NCI-H345 (cell line): ENCODE results near the gene PSMB7.

Experiments used
- DNase-seq: peaks from one replicate; lab custom pipeline; 2025; lab: John Stamatoyannopoulos, UW

The PSMB7 gene

DNA sequence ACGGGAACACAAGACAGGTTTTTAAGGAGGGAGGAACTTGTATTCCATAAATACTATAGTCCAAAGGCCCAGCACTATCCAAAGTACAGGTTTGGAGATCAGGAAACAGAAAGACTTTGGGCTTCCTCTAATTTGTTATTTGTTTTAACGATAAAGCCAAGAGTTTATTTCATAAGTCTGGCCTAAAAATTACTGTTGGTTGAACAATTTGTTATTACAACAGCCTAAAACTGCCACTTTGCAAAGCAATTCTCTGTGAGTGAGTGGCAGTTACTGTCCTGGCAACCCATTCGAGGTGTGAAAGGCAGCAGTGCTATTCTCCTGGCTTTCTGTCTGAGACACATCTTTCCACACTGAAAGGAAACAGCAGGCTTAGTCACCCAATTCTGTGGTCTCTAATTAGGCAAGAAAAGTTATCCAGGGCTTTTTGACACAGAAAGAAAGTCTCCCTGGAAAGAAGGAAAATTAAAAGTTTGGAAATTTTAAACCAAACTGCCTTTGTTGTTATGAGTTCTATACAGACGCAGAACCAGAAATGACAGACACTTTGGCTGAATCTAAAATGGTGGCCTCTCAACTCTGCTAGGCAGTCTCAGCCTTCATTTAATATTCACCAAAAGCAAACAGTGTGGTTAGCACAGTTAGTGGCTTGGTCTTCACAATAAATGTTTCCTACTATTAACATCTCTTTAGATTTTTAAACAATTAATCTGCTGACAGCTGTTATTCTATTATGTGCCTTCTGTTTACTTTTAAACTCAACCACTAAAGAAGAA is 33.9 kb downstream of the PSMB7 start:
- no peak for DNase-seq

DNA sequence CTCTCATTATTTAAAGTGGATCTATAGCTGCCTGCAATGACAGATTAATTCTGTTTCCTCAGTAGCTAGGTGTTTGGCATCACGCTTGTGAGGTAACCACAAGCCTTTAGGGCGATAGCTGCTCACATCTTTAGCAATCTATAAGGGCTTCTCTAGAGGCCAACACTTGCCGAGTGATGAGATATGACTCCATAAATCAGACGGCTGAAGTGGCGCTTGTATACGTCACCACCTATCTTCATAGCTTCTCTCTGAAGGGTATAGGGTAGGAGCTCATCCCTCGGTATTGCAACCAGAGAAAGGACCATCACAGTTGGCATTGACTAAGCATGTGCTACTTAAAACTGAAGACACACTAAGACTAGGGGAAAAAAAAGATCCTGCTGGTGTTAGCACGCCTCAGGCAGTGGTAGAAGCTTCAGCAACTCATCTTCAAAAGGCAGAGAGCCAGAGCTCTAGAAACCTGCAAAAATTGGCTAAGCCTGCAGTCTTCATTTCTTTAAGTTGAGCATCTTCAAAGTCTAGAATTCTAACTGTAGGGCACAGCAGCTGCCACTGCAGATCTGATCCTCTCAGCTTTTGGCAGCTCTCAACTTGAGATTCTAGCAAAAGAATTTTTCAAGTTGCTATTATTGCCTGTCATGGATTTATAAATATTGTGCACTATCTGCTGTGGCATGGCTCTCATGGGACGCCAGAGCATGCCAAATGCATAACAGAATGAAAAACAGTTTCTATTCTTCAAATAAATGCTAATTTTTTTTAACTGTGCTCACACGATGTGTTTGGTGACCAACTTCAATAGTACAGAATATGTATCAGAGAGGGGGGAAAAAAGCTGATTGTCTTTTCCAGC is 37.5 kb downstream of the PSMB7 start:
- no peak for DNase-seq

- no peak for DNase-seq
Observed at GRCh38 chr9:124376329-124376728, 38.9 kb downstream of the PSMB7 start.

DNA sequence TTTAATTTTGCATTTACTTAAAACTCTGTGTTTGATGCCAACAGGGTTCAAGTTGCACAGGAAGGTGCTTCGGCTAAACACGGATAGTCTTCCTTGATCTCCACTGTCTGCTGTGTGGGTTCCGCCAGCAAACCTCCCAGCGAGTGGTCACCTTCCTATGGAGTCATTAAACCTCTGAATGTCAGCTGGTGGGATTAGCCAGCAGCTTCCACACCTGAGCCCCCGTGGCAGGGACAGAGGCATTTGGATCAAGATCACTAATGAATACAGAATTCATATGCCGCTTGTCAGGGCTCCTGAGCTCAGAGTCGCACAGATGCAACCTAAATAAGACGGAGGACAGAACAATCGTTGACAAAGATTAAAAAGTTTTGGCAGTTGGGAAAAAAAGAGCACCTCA is 39.5 kb downstream of the PSMB7 start:
- DNase-seq, result no peak

- DNase-seq, result no peak
Observed at GRCh38 chr9:124373851-124374250, 41.4 kb downstream of the PSMB7 start.

DNA sequence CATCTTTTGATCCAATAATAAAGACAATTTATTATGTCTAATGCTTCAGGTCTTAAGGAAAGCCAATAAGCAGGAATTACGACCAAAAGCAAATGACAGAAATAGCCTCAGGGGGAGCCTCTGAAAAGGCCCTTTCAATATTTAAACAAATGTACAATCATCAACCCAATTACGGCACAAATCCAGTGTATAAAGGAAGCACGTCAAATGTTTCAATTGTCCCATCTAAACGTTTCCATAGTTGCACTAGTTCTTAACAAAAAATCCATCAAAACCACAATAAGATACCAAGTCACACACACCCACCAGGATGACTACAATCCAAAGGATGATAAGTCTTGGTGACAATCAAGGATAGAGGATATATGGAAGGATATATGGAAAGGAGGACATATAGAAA is 41.9 kb downstream of the PSMB7 start:
- DNase-seq, result no peak

- DNase-seq, result no peak
Observed at GRCh38 chr9:124372038-124372437, 43.2 kb downstream of the PSMB7 start.

- no peak for DNase-seq
Observed at GRCh38 chr9:124370896-124371582, 44.2 kb downstream of the PSMB7 start.

- DNase-seq, result no peak
Observed at GRCh38 chr9:124369231-124369797, 45.9 kb downstream of the PSMB7 start.

- DNase-seq, result no peak
Observed at GRCh38 chr9:124368692-124369091, 46.5 kb downstream of the PSMB7 start.

- no peak for DNase-seq
Observed at GRCh38 chr9:124366476-124367220, 48.6 kb downstream of the PSMB7 start.

GRCh38 chr9:124365036-124365435 is 50.2 kb downstream of the PSMB7 start:
- DNase-seq, result peak; percentile 28

GRCh38 chr9:124364141-124364540 is 51.1 kb downstream of the PSMB7 start:
- no peak for DNase-seq

GRCh38 chr9:124363326-124364096 is 51.7 kb downstream of the PSMB7 start:
- DNase-seq, result no peak

DNA sequence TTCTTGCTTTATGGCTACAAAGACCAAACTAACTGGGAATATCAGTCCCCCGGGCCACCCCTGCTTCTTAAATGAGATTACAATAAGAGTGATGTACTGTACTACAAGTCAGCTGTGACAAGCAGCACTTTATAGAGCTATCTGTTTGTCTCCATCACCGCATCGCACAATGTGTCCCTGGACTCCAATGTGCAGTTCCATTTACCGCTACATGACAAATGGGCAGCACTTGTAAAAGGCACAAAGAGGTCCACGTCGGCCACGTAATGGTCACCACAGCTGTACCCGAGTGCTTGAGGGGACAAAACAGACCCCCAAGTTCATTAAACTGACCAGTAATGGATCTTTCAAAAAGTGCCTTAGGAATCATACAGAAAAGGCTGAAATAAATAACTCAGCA is 54.1 kb downstream of the PSMB7 start:
- DNase-seq, result no peak

DNA sequence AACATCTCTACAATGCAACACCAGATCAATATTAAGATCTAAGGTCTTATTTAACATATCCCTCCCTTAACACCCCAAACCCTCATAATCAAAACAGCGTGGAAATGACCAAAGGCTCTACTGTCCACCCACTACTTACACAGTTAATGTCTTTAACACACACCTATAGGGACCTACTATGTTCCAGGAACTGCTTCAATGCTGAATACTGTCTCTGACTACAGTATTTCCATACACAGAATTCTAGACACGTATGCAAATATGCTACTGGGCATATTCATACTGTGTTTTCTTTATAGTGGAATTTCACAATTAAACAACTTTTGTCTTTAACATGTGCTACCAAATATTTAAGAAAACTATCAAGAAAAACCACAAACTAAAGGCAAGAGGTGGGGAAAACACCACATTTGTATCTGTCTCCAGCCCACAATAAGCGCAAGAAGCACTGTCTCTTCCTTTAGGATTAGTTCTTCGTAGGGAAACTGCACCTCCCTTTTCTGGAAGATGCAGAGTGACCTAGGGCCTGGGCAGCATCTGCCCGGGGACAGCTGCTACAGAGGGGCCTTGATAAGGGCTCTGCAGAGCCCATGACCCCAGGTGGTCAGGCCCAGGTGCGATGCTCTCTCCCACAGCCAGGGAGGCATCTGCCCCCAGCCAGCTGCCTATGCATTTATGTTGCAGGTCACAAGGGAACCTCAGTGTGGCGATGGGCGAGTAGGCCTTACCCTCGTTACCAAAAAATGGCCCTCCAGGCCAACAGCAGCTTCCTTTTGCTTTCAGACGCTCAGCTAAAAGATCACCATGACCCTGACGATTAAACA is 55.2 kb downstream of the PSMB7 start:
- no peak for DNase-seq

DNA sequence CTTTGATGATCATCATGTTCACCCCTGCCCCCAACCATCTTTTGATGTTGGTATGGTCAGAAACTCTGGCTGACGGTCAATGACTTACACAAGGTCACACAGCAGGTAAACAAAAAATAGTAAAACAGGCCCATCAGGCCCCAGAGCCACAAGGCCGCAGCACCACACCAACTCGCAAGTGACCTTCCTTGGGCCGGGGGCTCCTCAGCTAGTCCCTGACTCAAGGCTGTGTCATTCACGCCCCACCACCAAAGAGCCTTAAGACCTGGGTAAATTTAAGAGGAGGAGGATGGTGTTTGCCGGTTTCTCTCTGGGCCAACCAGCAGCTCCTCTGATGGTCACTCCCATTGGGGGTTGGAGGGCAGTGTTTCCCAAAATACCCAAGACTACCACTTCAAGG is 55.8 kb downstream of the PSMB7 start:
- no peak for DNase-seq

DNA sequence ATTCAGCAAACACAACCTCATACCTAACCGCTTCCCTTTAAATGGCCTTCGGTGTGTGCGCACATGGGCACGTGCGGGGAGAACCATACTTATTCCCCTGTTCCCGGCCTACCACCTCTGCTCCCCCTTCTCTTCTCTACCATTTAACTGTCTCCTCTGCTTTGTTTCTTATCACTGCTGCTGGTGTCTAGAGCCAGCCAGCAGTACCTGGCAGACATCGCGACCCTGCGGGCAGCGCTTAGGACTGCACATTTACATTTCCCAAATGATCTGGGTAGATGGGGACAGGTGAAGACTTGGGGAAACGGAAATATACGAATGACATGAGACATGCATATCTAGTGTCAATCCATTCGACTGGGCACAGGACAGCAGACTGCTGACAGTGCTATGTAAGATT is 56.6 kb downstream of the PSMB7 start:
- DNase-seq, result no peak

DNA sequence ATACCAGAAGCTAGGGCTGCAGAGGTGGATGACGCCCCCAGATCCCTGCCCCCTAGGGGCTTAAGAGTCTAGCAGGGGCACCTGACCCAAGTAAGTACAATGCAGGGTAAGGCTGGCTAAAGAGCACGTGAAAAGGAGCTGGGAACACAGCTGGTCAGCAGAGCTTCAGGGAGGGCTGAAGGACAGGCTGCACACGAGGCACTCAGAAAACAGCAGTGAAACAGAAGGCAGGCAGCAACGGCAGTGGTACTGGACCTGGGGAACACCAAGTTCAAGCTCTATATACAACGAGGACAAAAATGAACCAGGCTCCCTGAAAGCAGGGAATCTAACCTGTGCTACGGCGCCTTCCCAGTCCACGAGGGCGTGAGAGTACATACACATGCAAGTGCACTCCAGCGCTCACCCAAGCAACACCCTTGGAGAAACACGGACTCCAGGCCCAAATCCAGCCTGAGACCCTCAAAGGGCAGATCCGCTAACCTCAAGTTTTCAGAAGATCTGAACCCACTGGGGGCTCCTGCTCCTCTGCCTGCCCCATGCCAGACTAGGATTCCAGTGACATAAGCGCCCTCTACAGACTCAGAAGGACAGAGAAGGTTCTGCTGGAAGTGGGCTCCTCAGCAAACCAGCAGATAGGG is 57.4 kb downstream of the PSMB7 start:
- DNase-seq, result no peak
